ENCODE results near the gene CEMP1. TPM values are rescaled to one million over a fixed set of nuclear protein-coding genes. Genes with fewer than 3 reads are reported as not detected.
"Not testable (repeated sequence)": the region's sequence is repeated elsewhere in the genome, so short reads cannot be mapped to it uniquely, and the experiment has no call there.

Gene CEMP1
- total and polyA plus RNA-seq, 2 experiments from 2014 or later = 0.31 to 7.5 TPM

DNA sequence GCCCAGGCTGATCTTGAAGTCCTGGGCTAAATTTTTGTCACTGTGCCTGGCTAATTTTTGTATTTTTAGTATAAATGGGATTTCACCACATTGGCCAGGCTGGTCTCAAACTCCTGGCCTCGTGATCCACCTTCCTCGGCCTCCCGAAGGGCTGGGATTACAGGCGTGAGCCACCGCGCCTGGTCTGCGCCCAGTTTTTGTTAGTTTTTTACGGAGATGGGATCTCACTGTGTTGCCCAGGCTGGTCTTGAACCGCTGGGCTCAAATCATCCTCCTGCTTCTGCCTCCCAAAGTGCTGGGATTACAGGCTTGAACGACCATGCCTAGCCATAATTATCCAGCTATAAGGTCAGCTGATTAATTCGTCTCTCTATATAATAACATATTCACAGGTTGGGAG, 2.7 kb upstream of the CEMP1 start (continued):
- TF ChIP-seq ETS1 (IDR thresholded peaks at IDR 0.05) (no peak), JUNB (IDR thresholded peaks at IDR 0.05; ENCODE audit: unreplicated experiment) (no peak), EZH2 (IDR thresholded peaks at IDR 0.05; ENCODE audit: low read depth, unreplicated experiment) (no peak)

GRCh38 chr16:2533142-2533755, 2.0 kb upstream of the CEMP1 start:
- H3K4me2 ChIP-seq = peak overlapping the region; percentile 98
- H3K4me3 ChIP-seq = peak overlapping the region; percentile 83

GRCh38 chr16:2532494-2533141, 1.4 kb upstream of the CEMP1 start:
- Histone ChIP-seq H3F3A (replicated peaks; ENCODE audit: low read depth) (peaks cover 17% of the 10 kb centered on the region; the same call in 1 of the 2 replicates), H2AFZ (peak overlapping the region; percentile 98), H3K36me3 (ENCODE audit: insufficient read depth) (no peaks in the 10 kb centered on the region), H3K4me1 (ENCODE audit: insufficient read depth) (peaks cover 5% of the 10 kb centered on the region), H4K20me1 (replicated peaks; ENCODE audit: insufficient read depth) (no peaks in the 10 kb centered on the region), H3K79me2 (replicated peaks; ENCODE audit: insufficient read depth) (no peaks in the 10 kb centered on the region), H3K4me3 (peak overlapping the region; percentile 83), H3K4me2 (peak overlapping the region; percentile 98), H3K27me3 (ENCODE audit: insufficient read depth) (peaks cover 5% of the 10 kb centered on the region; the same call in 1 of the 2 replicates), H3K27ac (ENCODE audit: low read depth) (peak overlapping the region; percentile 81; the same call in 1 of the 2 replicates), H3K9me2 (ENCODE audit: insufficient read depth) (no peaks in the 10 kb centered on the region)
- H3K36me3 Mint-ChIP-seq (ENCODE audit: low read depth) = no peaks in the 10 kb centered on the region; the same call in 2 of the 3 replicates
- H3K9me3 Mint-ChIP-seq = peaks cover 3% of the 10 kb centered on the region; the same call in 1 of the 3 replicates
- H3K27me3 Mint-ChIP-seq (ENCODE audit: insufficient read depth, low read depth, poor library complexity) = peaks cover 27% of the 10 kb centered on the region
- H3K4me3 Mint-ChIP-seq = peak overlapping the region; percentile 85
- ATAC-seq = peak; percentile 53
- DNase-seq (ENCODE audit: low spot score) = peak; percentile 90
- peak overlapping the region; percentile 91 for H3K27ac Mint-ChIP-seq
- peak; percentile 63 for TF ChIP-seq POLR2AphosphoS5 (IDR thresholded peaks at IDR 0.05; ENCODE audit: low read depth)
- no peak for TF ChIP-seq ETS1 (IDR thresholded peaks at IDR 0.05)
- H3K4me1 Mint-ChIP-seq = peaks cover 7% of the 10 kb centered on the region; the same call in 2 of the 3 replicates

More at GRCh38 chr16:2533142-2533755, 2.0 kb upstream of the CEMP1 start:
- not testable (repeated sequence) for H3K4me1 ChIP-seq (ENCODE audit: insufficient read depth); H3K27ac ChIP-seq (ENCODE audit: low read depth); H3K9me2 ChIP-seq (ENCODE audit: insufficient read depth); H3K9me3 Mint-ChIP-seq; DNase-seq (ENCODE audit: low spot score); H3K4me1 Mint-ChIP-seq; H3K36me3 Mint-ChIP-seq (ENCODE audit: low read depth); H3K27me3 ChIP-seq (ENCODE audit: insufficient read depth); H3K79me2 ChIP-seq (replicated peaks; ENCODE audit: insufficient read depth); ATAC-seq; H3K36me3 ChIP-seq (ENCODE audit: insufficient read depth); H4K20me1 ChIP-seq (replicated peaks; ENCODE audit: insufficient read depth)
- peaks cover 27% of the 10 kb centered on the region for H3K27me3 Mint-ChIP-seq (ENCODE audit: insufficient read depth, low read depth, poor library complexity)
- H3K27ac Mint-ChIP-seq = peak overlapping the region; percentile 91
- Histone ChIP-seq H3F3A (replicated peaks; ENCODE audit: low read depth) (peaks cover 17% of the 10 kb centered on the region; the same call in 1 of the 2 replicates), H2AFZ (peak overlapping the region; percentile 98; the same call in 1 of the 2 replicates)
- peak overlapping the region; percentile 85 for H3K4me3 Mint-ChIP-seq

Measured in GM23338 (cell line).